ENCODE measurements around the gene BAZ2B. TPM values are rescaled to one million over a fixed set of nuclear protein-coding genes. Genes with fewer than 3 reads are reported as not detected.

Gene BAZ2B
- total and polyA plus RNA-seq, 3 donors from 2014 or later: 23.5 to 132 (median 119) TPM

- Histone ChIP-seq H3K4me1 (no peaks in the 10 kb centered on the region), H3K4me3 (no peak overlapping the region), H3K9me3 (no peaks in the 10 kb centered on the region), H3K27me3 (no peaks in the 10 kb centered on the region), H3K36me3 (ENCODE audit: low read depth, missing control alignments) (no peaks in the 10 kb centered on the region), H3K27ac (no peak overlapping the region)
- intact Hi-C loops (cut with DNase I; ENCODE audit: low total_unique reads): no loop called here
- DNase-seq: no peak
- TF ChIP-seq POLR2A (IDR thresholded peaks at IDR 0.05) (no peak), CTCF (IDR thresholded peaks at IDR 0.05) (no peak)
Observed at GRCh38 chr2:159322419-159322818, 293.9 kb downstream of the BAZ2B start.

- no peak overlapping the region for H3K4me3 ChIP-seq
- H3K9me3 ChIP-seq: no peaks in the 10 kb centered on the region
- TF ChIP-seq CTCF (IDR thresholded peaks at IDR 0.05) (no peak), POLR2A (IDR thresholded peaks at IDR 0.05) (no peak)
- intact Hi-C loops (cut with DNase I; ENCODE audit: low total_unique reads): no loop called here
- no peak overlapping the region for H3K27ac ChIP-seq
- no peaks in the 10 kb centered on the region for H3K36me3 ChIP-seq (ENCODE audit: low read depth, missing control alignments)
- WGBS, 2 donors: 83 to 86% methylated on average over 3 of the region's 3 CpGs
- DNase-seq: no peak
- no peaks in the 10 kb centered on the region for H3K4me1 ChIP-seq
- no peaks in the 10 kb centered on the region for H3K27me3 ChIP-seq
Observed at GRCh38 chr2:159317392-159318088, 298.8 kb downstream of the BAZ2B start.

GRCh38 chr2:159307942-159308341 is 308.4 kb downstream of the BAZ2B start:
- Histone ChIP-seq H3K4me3 (no peak overlapping the region), H3K9me3 (no peaks in the 10 kb centered on the region), H3K27me3 (no peaks in the 10 kb centered on the region), H3K36me3 (ENCODE audit: low read depth, missing control alignments) (no peaks in the 10 kb centered on the region), H3K27ac (no peak overlapping the region), H3K4me1 (no peaks in the 10 kb centered on the region)
- TF ChIP-seq CTCF (IDR thresholded peaks at IDR 0.05) (no peak), POLR2A (IDR thresholded peaks at IDR 0.05) (no peak)
- intact Hi-C loops (cut with DNase I; ENCODE audit: low total_unique reads): no loop called here
- no peak for DNase-seq

GRCh38 chr2:159300586-159300985 is 315.8 kb downstream of the BAZ2B start:
- intact Hi-C loops (cut with DNase I; ENCODE audit: low total_unique reads): no loop called here

More at GRCh38 chr2:159300586-159300985, 315.8 kb downstream of the BAZ2B start:
- no peaks in the 10 kb centered on the region for H3K4me1 ChIP-seq
- TF ChIP-seq POLR2A (IDR thresholded peaks at IDR 0.05) (no peak), CTCF (IDR thresholded peaks at IDR 0.05) (no peak)
- H3K27ac ChIP-seq: no peak overlapping the region
- WGBS, 2 donors: 81 to 88% methylated on average over 3 of the region's 3 CpGs
- no peaks in the 10 kb centered on the region for H3K36me3 ChIP-seq (ENCODE audit: low read depth, missing control alignments)
- H3K27me3 ChIP-seq: no peaks in the 10 kb centered on the region
- DNase-seq: no peak
- no peak overlapping the region for H3K4me3 ChIP-seq
- H3K9me3 ChIP-seq: no peaks in the 10 kb centered on the region

All from testis (tissue), 3 donors.